ENCODE measurements around the gene ARSA.
A peak's percentile ranks its signal among the peaks of the same experiment; 100 is the strongest.

The ARSA gene

DNA sequence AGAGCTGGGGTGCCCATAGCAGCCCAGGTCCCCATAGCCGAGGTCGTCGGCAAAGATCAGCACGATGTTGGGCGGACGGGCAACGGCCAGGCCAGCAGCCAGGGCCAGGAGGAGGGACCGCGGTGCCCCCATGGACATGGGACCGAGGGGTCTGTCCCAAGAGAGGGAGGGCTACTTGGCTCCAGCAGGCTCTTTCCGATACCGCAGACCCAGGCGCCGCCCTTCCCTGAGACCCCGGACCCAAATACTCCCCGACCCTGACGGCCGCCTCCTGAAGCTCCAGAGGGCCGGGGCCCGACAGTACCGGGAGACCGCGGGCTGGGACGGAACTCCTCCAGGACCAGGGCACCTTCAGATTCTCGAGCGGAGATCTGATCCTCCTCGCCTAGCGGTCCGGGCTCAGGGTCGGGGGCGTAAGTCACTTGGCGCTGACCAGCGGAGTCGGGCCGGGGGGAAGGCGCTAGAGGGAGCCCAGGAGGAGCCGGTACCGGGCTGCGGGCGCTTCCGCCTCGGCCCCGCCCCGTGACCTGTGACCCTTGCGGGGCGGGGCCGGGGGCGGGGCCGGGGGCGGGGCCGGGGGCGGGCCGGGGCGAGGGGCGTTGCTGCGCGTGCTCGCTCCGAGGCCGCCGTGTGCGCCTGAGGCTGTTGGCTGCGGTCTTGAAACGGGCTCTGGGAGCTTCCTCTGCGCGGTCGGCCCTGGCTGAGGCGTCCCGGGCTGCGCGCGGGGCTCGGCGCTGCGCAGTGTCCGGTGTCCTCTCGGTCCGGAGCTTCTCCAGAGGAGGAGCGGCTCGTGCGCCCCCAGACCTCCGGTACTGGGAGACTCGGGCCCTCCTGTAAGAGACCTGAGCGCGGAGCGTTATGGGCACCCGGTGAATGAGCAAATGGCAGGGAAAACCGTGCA, at the start of gene ARSA:
Gene ARSA, minus strand, starts transcription at position 511 of the 901 bp plus-strand sequence. Its CDS starts 373 bp downstream, at position 138.
- Histone ChIP-seq H3F3A (ENCODE audit: control insufficient read depth, insufficient read depth) (no peaks in the 10 kb centered on the region), H3K9me2 (replicated peaks; ENCODE audit: control insufficient read depth, low read length) (no peaks in the 10 kb centered on the region), H3K27me3 (ENCODE audit: control insufficient read depth, low read length) (no peaks in the 10 kb centered on the region), H3K4me2 (ENCODE audit: low read length) (peak within 1 kb of the TSS; percentile 100), H3K9me3 (ENCODE audit: control insufficient read depth, insufficient read depth, low read length) (no peaks in the 10 kb centered on the region), H3K36me3 (ENCODE audit: control insufficient read depth, low read length) (no peaks in the 10 kb centered on the region), H3K4me1 (ENCODE audit: control insufficient read depth, low read length) (peaks cover 15% of the 10 kb centered on the region), H4K20me1 (ENCODE audit: control insufficient read depth, insufficient read depth, low read depth, low read length) (no peaks in the 10 kb centered on the region), H3K4me3 (ENCODE audit: low read length) (peak within 1 kb of the TSS; percentile 98), H3K27ac (ENCODE audit: low read depth, low read length) (peak within 1 kb of the TSS; percentile 38; the same call in 1 of the 2 replicates), H3K79me2 (ENCODE audit: control insufficient read depth, low read length) (peaks cover 15% of the 10 kb centered on the region)
- TF ChIP-seq CTCF (IDR thresholded peaks at IDR 0.05; ENCODE audit: low read depth, low read length, poor library complexity, severe bottlenecking) (peak; percentile 54), EZH2phosphoT487 (IDR thresholded peaks at IDR 0.05; ENCODE audit: borderline replicate concordance, low read length) (no peak)

DNA sequence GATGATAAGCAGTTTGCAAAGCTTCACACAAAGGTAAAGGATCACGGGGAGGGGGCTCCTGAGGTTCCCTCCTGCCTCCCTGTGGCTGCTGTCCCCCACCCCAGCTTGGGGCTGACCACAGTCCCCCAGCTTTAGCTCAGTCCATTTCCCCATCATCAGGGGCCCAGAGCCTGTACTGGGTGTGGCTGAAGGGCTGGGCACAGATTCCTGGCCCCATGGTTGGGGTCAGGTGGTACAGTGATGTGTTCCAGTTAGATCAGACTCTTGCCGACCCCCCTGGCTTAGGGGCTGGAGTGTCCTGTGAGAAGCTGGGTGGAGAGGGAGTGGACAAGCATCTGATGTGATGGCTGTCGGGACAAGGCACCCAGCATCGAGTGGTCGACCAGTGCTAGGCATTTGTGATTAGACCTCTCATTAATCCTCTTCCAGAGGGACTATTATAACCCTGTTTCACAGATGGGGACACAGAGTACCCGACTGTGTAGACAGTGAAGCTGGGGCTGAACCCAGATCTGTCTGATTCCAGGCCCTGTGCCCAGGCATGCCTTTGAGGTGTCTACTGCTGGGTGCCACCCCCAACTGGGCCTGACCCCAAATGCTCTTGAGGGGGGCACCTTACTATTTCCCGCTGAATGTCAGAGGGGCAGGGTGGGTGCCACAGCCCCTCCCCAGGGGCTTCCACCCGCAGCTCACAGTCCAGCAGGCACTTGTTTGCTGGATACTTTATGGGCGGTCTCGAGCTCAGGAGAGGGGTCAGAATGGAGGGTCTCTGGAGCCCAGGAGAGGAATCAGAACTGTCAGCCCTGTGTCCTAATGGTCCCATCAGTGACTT, 48.9 kb upstream of the ARSA start:
- H3K9me2 ChIP-seq (replicated peaks; ENCODE audit: control insufficient read depth, low read length) = no peaks in the 10 kb centered on the region
- H3K4me1 ChIP-seq (ENCODE audit: control insufficient read depth, low read length) = no peaks in the 10 kb centered on the region
- H3F3A ChIP-seq (ENCODE audit: control insufficient read depth, insufficient read depth) = no peaks in the 10 kb centered on the region
- TF ChIP-seq CTCF (IDR thresholded peaks at IDR 0.05; ENCODE audit: low read depth, low read length, poor library complexity, severe bottlenecking) (no peak), EZH2phosphoT487 (IDR thresholded peaks at IDR 0.05; ENCODE audit: borderline replicate concordance, low read length) (no peak)
- H3K9me3 ChIP-seq (ENCODE audit: control insufficient read depth, insufficient read depth, low read length) = peaks cover 16% of the 10 kb centered on the region
- peaks cover 4% of the 10 kb centered on the region for H3K27me3 ChIP-seq (ENCODE audit: control insufficient read depth, low read length)
- H3K4me2 ChIP-seq (ENCODE audit: low read length) = no peak overlapping the region
- H3K27ac ChIP-seq (ENCODE audit: low read depth, low read length) = no peak overlapping the region
- no peaks in the 10 kb centered on the region for H3K79me2 ChIP-seq (ENCODE audit: control insufficient read depth, low read length)
- no peaks in the 10 kb centered on the region for H4K20me1 ChIP-seq (ENCODE audit: control insufficient read depth, insufficient read depth, low read depth, low read length)
- H3K4me3 ChIP-seq (ENCODE audit: low read length) = no peak overlapping the region
- H3K36me3 ChIP-seq (ENCODE audit: control insufficient read depth, low read length) = no peaks in the 10 kb centered on the region

- Histone ChIP-seq H3K36me3 (ENCODE audit: control insufficient read depth, low read length) (no peaks in the 10 kb centered on the region), H3K9me2 (replicated peaks; ENCODE audit: control insufficient read depth, low read length) (no peaks in the 10 kb centered on the region), H3K27ac (ENCODE audit: low read depth, low read length) (no peak overlapping the region), H4K20me1 (ENCODE audit: control insufficient read depth, insufficient read depth, low read depth, low read length) (no peaks in the 10 kb centered on the region), H3K4me1 (ENCODE audit: control insufficient read depth, low read length) (no peaks in the 10 kb centered on the region), H3K27me3 (ENCODE audit: control insufficient read depth, low read length) (peaks cover 8% of the 10 kb centered on the region), H3K4me3 (ENCODE audit: low read length) (no peak overlapping the region), H3K4me2 (ENCODE audit: low read length) (no peak overlapping the region), H3K79me2 (ENCODE audit: control insufficient read depth, low read length) (no peaks in the 10 kb centered on the region), H3K9me3 (ENCODE audit: control insufficient read depth, insufficient read depth, low read length) (peaks cover 16% of the 10 kb centered on the region), H3F3A (ENCODE audit: control insufficient read depth, insufficient read depth) (no peaks in the 10 kb centered on the region)
- no peak for TF ChIP-seq CTCF (IDR thresholded peaks at IDR 0.05; ENCODE audit: low read depth, low read length, poor library complexity, severe bottlenecking)
- TF ChIP-seq EZH2phosphoT487 (IDR thresholded peaks at IDR 0.05; ENCODE audit: borderline replicate concordance, low read length) = no peak
These were observed 48.3 kb upstream of the ARSA start for GRCh38 chr22:50676180-50676636.
